HL-60 (cell line): ENCODE measurements around the gene ALOX12B.

Experiments
- CTCF ChIP-seq: IDR thresholded peaks from one replicate; pipeline ENCODE4 v1.5.1; 2011; ENCODE audit warnings: low read length, control low read depth, inconsistent platforms; ENCODE audit not compliant: insufficient read depth
- POLR2AphosphoS5 ChIP-seq: IDR thresholded peaks from 2 replicates; pipeline ENCODE4 v1.6.1; 2012; ENCODE audit warnings: low read depth
- SPI1 ChIP-seq: IDR thresholded peaks from 2 replicates; pipeline ENCODE4 v1.6.1; 2012; ENCODE audit warnings: low read depth, mild to moderate bottlenecking, borderline replicate concordance

- TF ChIP-seq CTCF (no peak), SPI1 (no peak), POLR2AphosphoS5 (no peak)
These were observed 34.3 kb upstream of the ALOX12B start for GRCh38 chr17:8121681-8122421.
